Lower leg skin (tissue), 3 donors: ENCODE data around the gene TMEM140.

Experiments
- POLR2A ChIP-seq, 2 donors: fragments of 450-650 bp; IDR thresholded peaks; one replicate each; pipeline ENCODE4 v1.6.1; 2016 to 2017; ENCODE audit warnings: antibody characterized with exemption in 2 of 2, mild to moderate bottlenecking in 1 of 2, moderate library complexity in 1 of 2
- TF ChIP-seq, protein P1 (sequence below), 3 donors: fragments of 450-650 bp; IDR thresholded peaks; one replicate each; pipeline ENCODE4 v1.5.1; 2016; ENCODE audit warnings: antibody characterized with exemption in 3 of 3, mild to moderate bottlenecking in 3 of 3, moderate library complexity in 2 of 3

DNA sequence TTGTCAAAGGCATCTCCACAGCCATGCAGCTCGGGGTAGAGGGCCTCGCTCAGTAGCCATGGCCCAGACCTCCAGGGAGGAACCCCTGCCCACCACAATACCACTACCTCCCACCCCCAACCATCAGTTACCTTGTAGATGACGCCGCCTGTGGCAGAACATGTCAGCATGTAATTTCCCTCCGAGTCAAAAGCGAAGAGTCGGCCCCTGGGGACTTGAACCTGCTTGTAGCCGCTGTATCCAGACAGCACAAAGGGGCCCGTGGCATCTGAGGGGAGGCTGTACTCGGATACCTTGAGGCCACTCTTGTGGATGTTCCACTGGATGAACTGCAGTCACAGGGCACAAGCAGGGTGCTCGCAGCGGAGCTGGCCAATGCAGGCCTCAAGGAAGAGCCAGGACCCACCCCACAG lies 39.0 kb downstream of the TMEM140 start:
- TF ChIP-seq, protein P1, sequence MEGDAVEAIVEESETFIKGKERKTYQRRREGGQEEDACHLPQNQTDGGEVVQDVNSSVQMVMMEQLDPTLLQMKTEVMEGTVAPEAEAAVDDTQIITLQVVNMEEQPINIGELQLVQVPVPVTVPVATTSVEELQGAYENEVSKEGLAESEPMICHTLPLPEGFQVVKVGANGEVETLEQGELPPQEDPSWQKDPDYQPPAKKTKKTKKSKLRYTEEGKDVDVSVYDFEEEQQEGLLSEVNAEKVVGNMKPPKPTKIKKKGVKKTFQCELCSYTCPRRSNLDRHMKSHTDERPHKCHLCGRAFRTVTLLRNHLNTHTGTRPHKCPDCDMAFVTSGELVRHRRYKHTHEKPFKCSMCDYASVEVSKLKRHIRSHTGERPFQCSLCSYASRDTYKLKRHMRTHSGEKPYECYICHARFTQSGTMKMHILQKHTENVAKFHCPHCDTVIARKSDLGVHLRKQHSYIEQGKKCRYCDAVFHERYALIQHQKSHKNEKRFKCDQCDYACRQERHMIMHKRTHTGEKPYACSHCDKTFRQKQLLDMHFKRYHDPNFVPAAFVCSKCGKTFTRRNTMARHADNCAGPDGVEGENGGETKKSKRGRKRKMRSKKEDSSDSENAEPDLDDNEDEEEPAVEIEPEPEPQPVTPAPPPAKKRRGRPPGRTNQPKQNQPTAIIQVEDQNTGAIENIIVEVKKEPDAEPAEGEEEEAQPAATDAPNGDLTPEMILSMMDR (IDR thresholded peaks at IDR 0.05): no peak
- TF ChIP-seq POLR2A (IDR thresholded peaks at IDR 0.05): no peak
